Muscle of arm (tissue), 14 donors: ENCODE data around the gene OR52W1. TPM values are rescaled to one million over a fixed set of nuclear protein-coding genes. Genes with fewer than 3 reads are reported as not detected.

ENCODE experiments used
- DNase-seq: peaks from one replicate; pipeline ENCODE4 v3.0.0-alpha.2; 2013
- long read RNA-seq, 11 donors: transcript quantifications; one replicate each; lab custom pipeline, GENCODE V29; 2026
- polyA plus RNA-seq, 12 donors: library from polyadenylated mRNA; unstranded; fragments of 120-200 nt; gene quantifications; one replicate each; pipeline ENCODE4 v1.2.1, GENCODE V29; 2013; ENCODE audit not compliant: insufficient read length in 12 of 12

Gene OR52W1
- polyA plus RNA-seq = under 1 TPM in 1 of 12 donors, not detected in 11; 0.15 TPM
- long read RNA-seq, donor 1 = 0 reads
- long read RNA-seq, donor 2 = 0 reads
- long read RNA-seq, donor 3 = 0 reads
- long read RNA-seq, donor 4 = 0 reads
- long read RNA-seq, donor 5 = 0 reads
- long read RNA-seq, donor 6 = 0 reads
- long read RNA-seq, donor 7 = 0 reads
- long read RNA-seq, donor 8 = 0 reads
- long read RNA-seq, donor 9 = 0 reads
- long read RNA-seq, donor 10 = 0 reads
- long read RNA-seq, donor 11 = 0 reads

- DNase-seq = no peak
Observed at GRCh38 chr11:6199174-6199810, at the start of gene OR52W1. Gene OR52W1, plus strand, starts transcription at chr11:6199224. Its CDS starts 0 bp downstream, at chr11:6199224.

GRCh38 chr11:6151117-6151516 lies 47.9 kb upstream of the OR52W1 start:
- no peak for DNase-seq

DNA sequence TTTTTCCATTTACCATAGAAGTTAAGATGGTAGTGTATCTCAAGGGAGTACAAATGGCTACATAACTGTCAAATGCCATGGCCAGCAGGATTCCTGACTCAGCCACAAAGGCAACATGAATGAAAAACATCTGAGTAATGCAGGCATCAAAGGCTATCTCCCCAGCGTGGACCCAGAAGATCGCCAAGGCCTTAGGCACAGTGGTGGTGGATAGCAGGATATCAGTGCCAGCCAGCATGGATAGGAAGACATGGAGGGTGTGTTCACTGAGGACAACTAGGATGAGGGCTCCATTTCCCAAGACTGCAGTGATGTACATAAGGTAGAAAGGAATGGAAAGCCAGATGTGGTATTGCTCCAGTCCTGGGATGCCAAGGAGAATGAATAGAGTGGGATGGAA lies 46.9 kb upstream of the OR52W1 start:
- no peak for DNase-seq

DNA sequence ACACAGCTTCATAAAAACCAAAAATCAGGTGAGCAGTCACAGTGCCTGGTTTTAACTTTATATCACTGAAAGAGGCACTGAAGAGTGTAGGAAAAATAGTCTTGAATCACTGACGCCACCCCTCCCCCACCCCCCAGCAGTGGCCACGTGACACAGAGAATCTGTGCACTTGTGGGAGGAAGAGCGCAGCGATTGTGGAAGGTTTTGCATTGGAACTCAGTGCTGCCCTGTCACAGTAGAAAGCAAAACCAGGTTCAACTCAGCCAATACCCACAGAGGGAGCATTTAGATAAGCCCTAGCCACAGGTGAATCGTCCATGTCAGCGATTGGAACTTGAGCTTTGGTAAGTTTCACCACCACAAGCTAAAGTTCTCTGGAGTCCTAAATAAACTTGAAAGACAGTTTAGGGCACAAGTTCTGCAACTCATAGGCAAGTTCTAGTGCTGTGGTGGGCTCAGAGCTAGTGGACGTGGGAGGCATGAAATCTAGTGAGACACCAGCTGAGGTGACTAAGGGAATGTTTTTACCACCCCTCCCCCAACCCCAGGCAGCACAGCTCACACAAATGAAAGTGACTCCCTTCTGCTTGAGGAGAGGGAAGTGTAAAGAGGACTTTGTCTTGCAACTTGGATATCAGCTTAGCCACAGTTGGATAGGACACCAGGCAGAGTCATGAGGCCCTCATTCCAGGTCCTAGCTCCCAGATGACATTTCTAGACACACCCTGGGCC lies 42.2 kb upstream of the OR52W1 start:
- DNase-seq = no peak

DNA sequence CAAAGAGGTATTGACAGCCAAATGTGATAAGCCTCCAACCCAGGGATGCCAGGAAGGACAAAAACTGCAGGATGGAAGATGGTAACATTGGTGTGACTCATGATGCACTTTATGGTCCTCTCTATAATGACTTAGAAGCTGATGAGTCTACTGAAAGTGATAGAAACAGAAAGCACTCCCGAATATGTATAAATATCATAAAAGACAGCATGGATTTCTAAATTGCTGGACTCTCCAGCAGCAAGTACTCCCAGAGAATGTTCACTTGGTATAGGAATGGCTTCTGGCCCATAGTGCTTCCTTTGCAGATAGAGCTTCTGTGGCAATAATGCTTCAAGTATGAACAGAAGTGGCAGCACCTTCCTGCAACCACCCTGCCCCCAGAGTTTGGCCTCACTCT lies 28.8 kb upstream of the OR52W1 start, which contains the start of gene OR52B2:
Gene OR52B2 (minus strand): TSS at position 101 of the 400 bp plus-strand sequence. CDS start 0 bp downstream, at position 101.
- DNase-seq = no peak

DNA sequence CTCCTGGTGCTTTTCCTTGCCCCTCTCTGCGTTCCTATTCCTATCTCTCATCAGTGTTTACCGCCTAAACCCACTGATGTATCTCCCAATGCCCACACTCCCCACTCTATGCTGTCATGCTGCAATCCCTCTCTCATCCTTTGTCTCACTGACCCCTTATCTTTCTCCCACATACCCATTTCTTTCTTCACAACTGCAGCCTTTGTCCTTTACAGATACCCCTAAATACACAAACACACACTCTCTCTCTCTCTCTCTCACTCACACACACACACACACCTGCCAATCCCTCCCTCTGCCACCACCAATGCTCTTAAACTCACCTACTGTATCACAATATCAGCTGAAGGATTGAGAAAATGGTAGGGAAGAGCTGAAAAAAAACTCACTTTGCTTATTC lies 23.6 kb upstream of the OR52W1 start:
- no peak for DNase-seq

DNA sequence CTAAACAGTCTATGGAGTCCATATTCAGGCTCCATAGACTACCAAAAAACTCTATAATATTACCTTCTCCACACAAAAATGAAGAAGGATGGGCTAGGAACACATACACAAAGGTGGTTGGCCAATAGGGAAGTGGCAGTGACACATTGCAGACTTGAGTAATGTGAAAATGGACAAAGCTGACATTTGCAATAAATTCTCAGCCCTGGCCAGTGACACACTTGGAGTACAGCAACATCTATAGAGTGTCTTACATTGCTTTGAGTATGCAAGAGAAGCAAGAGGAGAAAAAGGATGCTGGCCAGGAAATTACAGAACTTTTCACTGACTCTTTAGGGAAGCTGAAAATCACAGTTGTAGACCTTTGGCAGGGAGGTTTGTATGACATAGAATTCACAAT lies 7.3 kb upstream of the OR52W1 start:
- no peak for DNase-seq

GRCh38 chr11:6194065-6194581 lies 4.9 kb upstream of the OR52W1 start:
- no peak for DNase-seq

DNA sequence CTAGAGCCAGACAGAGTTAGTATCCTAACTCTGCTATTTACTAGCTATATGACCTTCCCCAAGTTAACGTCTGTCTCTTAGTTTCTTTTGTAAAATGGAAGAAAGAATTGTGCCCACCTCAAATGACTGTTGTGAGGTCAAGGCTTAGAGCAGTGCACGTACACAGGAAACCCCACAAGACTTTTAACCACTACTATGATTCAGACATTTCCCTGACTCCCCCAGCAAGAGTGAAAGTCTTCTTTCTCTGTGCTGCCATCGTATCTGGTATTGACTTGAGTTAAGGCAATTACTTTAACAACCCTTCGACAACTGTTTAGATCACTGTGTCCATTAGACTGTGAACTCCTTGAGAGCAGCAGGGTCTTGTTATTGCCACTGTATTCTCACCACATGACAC lies 2.6 kb upstream of the OR52W1 start:
- no peak for DNase-seq

GRCh38 chr11:6197466-6198200 lies 1.4 kb upstream of the OR52W1 start:
- DNase-seq = no peak

DNA sequence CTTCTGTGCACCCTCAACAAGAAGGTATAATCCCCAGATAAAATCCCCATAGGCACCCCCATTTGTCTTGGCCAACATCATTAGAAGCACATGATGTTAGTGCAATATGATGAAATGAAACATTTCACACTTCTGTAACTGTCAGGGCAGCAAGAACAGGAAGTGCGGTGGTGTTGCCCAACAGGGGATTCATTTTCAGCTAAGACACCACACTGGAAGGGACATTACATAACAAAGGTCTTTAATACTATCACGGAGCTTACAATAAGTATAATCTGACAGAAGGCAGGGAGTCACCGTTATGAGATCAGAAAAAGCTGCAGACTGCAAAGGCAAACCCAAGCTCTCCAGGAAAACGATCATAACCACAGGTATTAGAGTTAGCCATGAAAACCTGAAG lies 2.0 kb downstream of the OR52W1 start:
- peak; percentile 4 for DNase-seq

DNA sequence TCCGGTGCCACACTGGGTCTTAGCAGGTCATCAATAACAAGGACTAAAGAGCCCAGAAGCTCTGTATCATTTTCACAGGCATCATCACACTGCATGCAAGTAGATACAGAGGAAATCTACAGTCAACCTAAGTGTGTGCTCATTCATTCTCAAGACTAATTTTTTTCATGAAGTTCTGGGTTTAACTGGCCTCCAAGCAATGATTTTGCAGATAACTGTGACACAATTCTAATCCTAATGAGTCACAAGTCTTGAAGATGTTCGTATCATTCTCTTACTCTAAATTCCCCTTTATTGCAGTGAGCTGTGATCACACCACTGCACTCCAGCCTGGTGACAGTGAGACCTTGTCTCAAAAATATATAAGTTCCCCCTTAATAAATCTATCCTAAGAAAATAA lies 2.5 kb downstream of the OR52W1 start:
- DNase-seq = no peak

DNA sequence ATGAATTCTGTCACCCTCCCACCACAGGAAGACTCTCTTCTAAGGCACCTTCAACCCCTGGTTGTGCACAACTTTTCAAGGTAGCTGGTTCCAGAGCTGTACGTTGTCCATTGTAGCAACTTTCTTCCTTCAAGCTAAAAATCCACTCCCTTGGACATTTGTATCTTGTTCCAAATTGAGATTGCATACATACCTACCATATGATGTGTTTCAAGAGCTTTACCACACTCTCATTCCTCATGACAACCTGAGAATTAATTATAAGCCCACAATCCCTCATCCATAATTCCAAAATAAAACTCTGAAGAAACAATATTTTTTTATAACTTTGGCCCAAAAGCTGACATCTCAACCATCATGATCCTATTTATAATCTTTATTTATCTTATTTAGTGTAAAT lies 3.0 kb downstream of the OR52W1 start:
- DNase-seq = no peak

GRCh38 chr11:6203327-6203726 lies 4.3 kb downstream of the OR52W1 start:
- no peak for DNase-seq

DNA sequence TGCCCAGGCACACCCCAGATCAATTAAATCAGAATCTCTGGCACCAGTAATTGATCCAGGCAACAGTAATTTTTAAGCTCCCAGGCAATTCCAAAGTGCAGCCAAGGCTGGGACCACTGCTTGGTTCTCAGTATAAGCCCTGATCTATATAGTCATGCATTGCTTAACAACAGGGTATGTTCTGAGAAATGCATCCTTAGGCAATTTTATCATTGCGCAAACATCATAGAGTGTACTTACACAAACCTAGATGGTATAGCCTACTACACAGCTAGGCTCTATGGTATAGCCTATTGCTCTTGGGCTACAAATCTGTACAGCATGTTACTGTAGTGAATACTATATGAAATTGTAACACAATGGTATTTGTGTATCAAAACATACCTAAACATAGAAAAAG lies 5.7 kb downstream of the OR52W1 start:
- no peak for DNase-seq

GRCh38 chr11:6205366-6205765 lies 6.3 kb downstream of the OR52W1 start, which contains the start of gene C11orf42:
Gene C11orf42, plus strand, starts transcription at chr11:6205557. Its CDS starts 59 bp downstream, at chr11:6205616.
- DNase-seq = no peak

- no peak for DNase-seq
Observed at GRCh38 chr11:6206456-6207180, 7.6 kb downstream of the OR52W1 start.

DNA sequence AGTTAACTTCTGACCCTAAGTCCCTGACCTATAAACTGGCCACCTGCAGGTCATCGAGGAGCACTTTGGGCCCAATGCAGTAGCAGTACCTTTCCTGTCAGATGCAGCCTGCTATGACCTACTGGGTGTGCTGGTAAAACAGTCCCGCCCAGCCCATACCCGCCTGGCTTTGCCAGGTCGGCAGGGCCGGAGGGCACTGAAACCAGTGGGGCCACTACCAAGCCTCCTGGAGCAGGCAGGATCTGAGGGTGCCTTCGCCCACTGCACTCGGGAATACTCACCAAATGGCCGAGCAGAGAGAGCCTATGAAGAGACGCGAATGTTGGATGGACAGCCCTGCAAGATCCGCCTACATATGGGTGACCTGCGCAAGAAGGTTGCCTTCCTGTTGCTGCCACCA lies 10.8 kb downstream of the OR52W1 start:
- no peak for DNase-seq

GRCh38 chr11:6210274-6210955 lies 11.4 kb downstream of the OR52W1 start:
- DNase-seq = no peak

DNA sequence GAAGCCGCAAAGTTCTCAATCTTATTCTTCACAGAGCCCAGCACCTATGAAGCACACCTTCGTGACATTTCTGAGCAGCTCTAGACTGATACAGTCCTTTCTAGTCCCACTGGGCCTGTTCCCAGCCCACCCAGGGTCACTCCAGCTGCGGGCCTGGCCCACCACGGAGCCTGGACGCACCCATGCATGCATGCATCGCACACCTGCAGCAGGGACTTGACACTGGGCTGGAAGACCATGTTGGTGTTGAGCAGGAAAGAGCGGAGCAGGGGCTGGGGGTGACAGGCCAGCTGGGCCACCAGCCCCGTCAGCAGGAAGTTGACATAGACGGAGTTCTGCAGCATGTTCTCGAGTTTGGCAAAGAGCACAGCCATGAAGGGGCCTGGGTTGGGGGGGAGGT lies 15.5 kb downstream of the OR52W1 start:
- no peak for DNase-seq

DNA sequence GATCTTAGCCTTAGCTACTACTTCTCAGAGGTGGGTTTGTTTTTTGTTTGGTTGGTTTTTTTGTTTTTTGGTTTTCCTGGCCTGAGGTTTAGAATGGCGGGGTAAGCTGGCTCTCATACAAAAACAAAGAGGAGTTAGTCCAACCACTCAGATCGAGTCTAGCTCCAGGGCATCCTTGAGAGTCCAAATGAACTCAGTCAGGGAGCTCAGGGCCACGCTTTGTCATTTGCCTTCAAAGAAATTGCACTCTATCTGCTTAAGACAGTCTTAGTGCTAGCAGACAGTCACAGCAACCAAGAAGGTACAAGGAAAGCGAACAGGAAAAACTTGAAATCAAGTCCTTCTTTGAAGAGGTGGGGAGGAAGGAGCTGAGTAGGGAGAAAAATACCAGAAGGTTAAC lies 17.5 kb downstream of the OR52W1 start:
- DNase-seq = no peak
